HEK293 (cell line): ENCODE results near the gene MCAT.

Source experiments
- CTCF ChIA-PET: fragments of 350-600 bp; formaldehyde crosslinking; extraction: SDS; loops from one replicate; lab custom pipeline; 2021; ENCODE audit warnings: antibody characterized with exemption; lab: Yijun Ruan, JAX
- POLR2A ChIA-PET: fragments of 300-600 bp; formaldehyde crosslinking; extraction: SDS; loops from one replicate; lab custom pipeline; 2020; ENCODE audit warnings: antibody characterized with exemption, inconsistent platforms; lab: Yijun Ruan, JAX
- H3K27ac ChIP-seq: fragments of 200-500 bp; sonication (Bioruptor generic); 2 replicates; pipeline ENCODE4 v1.5.1; 2014; ENCODE audit warnings: low read depth, low read length, control low read depth, inconsistent platforms; ENCODE audit errors: extremely low read depth
- H3K36me3 ChIP-seq, 2 experiments: fragments of 200-500 bp in 1 of 2; sonication (Bioruptor generic) in 1 of 2; 1 replicate in 1 of 2; 2 replicates in 1 of 2; pipeline ENCODE4 v1.5.1; 2014 to 2017; ENCODE audit warnings: inconsistent platforms in 2 of 2, low read length in 2 of 2; ENCODE audit not compliant: control insufficient read depth in 2 of 2, insufficient read depth in 1 of 2
- H3K4me1 ChIP-seq: fragments of 200-500 bp; sonication (Bioruptor generic); 2 replicates; pipeline ENCODE4 v1.5.1; 2014; ENCODE audit warnings: mild to moderate bottlenecking, low read length, inconsistent platforms; ENCODE audit not compliant: control insufficient read depth, insufficient read depth
- H3K4me3 ChIP-seq: 2 replicates; pipeline ENCODE4 v1.5.1; 2011; ENCODE audit warnings: low read depth, mild to moderate bottlenecking, control low read depth, low read length, moderate library complexity
- H3K9me3 ChIP-seq: fragments of 200-500 bp; sonication (Bioruptor generic); 2 replicates; pipeline ENCODE4 v1.5.1; 2014; ENCODE audit warnings: low read depth, low read length, inconsistent platforms; ENCODE audit not compliant: control insufficient read depth, insufficient read depth
- BCL11A ChIP-seq: fragments of 450-650 bp; formaldehyde crosslinking; IDR thresholded peaks from 2 replicates; pipeline ENCODE4 v1.5.1; 2016; ENCODE audit warnings: low read depth, missing biosample characterization, missing genetic modification characterization
- CTCF ChIP-seq: fragments of 450-650 bp; formaldehyde crosslinking; IDR thresholded peaks from 2 replicates; pipeline ENCODE4 v1.5.1; 2016; ENCODE audit warnings: missing biosample characterization, missing genetic modification characterization
- INSM2 ChIP-seq: fragments of 450-650 bp; formaldehyde crosslinking; IDR thresholded peaks from 2 replicates; pipeline ENCODE4 v1.5.1; 2016; ENCODE audit warnings: missing biosample characterization, missing genetic modification characterization
- KLF17 ChIP-seq: fragments of 450-650 bp; formaldehyde crosslinking; IDR thresholded peaks from 2 replicates; pipeline ENCODE4 v1.5.1; 2016; ENCODE audit warnings: missing biosample characterization, missing genetic modification characterization
- MYNN ChIP-seq: fragments of 450-650 bp; formaldehyde crosslinking; IDR thresholded peaks from 2 replicates; pipeline ENCODE4 v1.5.1; 2016; ENCODE audit warnings: missing biosample characterization, missing genetic modification characterization, borderline replicate concordance
- PATZ1 ChIP-seq: fragments of 450-650 bp; formaldehyde crosslinking; IDR thresholded peaks from 2 replicates; pipeline ENCODE4 v1.5.1; 2016; ENCODE audit warnings: missing biosample characterization, missing genetic modification characterization
- PRDM6 ChIP-seq: fragments of 450-650 bp; formaldehyde crosslinking; IDR thresholded peaks from 2 replicates; pipeline ENCODE4 v1.5.1; 2017; ENCODE audit warnings: missing biosample characterization, missing genetic modification characterization
- TCF7L2 ChIP-seq: IDR thresholded peaks from 2 replicates; pipeline ENCODE4 v1.6.1; 2011; ENCODE audit warnings: low read depth, mild to moderate bottlenecking, inconsistent platforms, low read length, moderate library complexity, borderline replicate concordance
- ZBTB17 ChIP-seq: fragments of 450-650 bp; formaldehyde crosslinking; IDR thresholded peaks from 2 replicates; pipeline ENCODE4 v1.5.1; 2016; ENCODE audit warnings: missing biosample characterization, missing genetic modification characterization
- ZFP3 ChIP-seq: fragments of 450-650 bp; formaldehyde crosslinking; IDR thresholded peaks from 2 replicates; pipeline ENCODE4 v1.5.1; 2016; ENCODE audit warnings: low read depth, missing biosample characterization, missing genetic modification characterization
- ZIC2 ChIP-seq: fragments of 450-650 bp; formaldehyde crosslinking; IDR thresholded peaks from 2 replicates; pipeline ENCODE4 v1.5.1; 2016; ENCODE audit warnings: missing biosample characterization, missing genetic modification characterization
- ZNF112 ChIP-seq: fragments of 450-650 bp; formaldehyde crosslinking; IDR thresholded peaks from 2 replicates; pipeline ENCODE4 v1.5.0; 2017; ENCODE audit warnings: missing biosample characterization, missing genetic modification characterization
- ZNF121 ChIP-seq: fragments of 450-650 bp; formaldehyde crosslinking; IDR thresholded peaks from 2 replicates; pipeline ENCODE4 v1.5.1; 2016; ENCODE audit warnings: missing biosample characterization, missing genetic modification characterization
- ZNF16 ChIP-seq: fragments of 450-650 bp; formaldehyde crosslinking; IDR thresholded peaks from 2 replicates; pipeline ENCODE4 v1.5.1; 2016; ENCODE audit warnings: low read depth, missing biosample characterization, missing genetic modification characterization
- ZNF175 ChIP-seq: fragments of 450-650 bp; formaldehyde crosslinking; IDR thresholded peaks from 2 replicates; pipeline ENCODE4 v1.5.1; 2016; ENCODE audit warnings: missing biosample characterization, missing genetic modification characterization
- ZNF239 ChIP-seq: fragments of 450-650 bp; formaldehyde crosslinking; IDR thresholded peaks from 2 replicates; pipeline ENCODE4 v1.5.1; 2016; ENCODE audit warnings: missing biosample characterization, missing genetic modification characterization
- ZNF266 ChIP-seq: fragments of 450-650 bp; formaldehyde crosslinking; IDR thresholded peaks from 2 replicates; pipeline ENCODE4 v1.5.1; 2016; ENCODE audit warnings: missing biosample characterization, missing genetic modification characterization, low read depth
- ZNF354C ChIP-seq: fragments of 450-650 bp; formaldehyde crosslinking; IDR thresholded peaks from 2 replicates; pipeline ENCODE4 v1.5.1; 2016; ENCODE audit warnings: missing biosample characterization, missing genetic modification characterization, low read depth, borderline replicate concordance
- ZNF366 ChIP-seq: fragments of 450-650 bp; formaldehyde crosslinking; conservative IDR thresholded peaks from 2 replicates; pipeline ENCODE4 v1.5.1; 2016; ENCODE audit warnings: missing biosample characterization, missing genetic modification characterization
- ZNF501 ChIP-seq: fragments of 450-650 bp; formaldehyde crosslinking; IDR thresholded peaks from 2 replicates; pipeline ENCODE4 v1.5.1; 2016; ENCODE audit warnings: missing biosample characterization, missing genetic modification characterization
- ZNF521 ChIP-seq: fragments of 450-650 bp; formaldehyde crosslinking; IDR thresholded peaks from 2 replicates; pipeline ENCODE4 v1.5.1; 2017; ENCODE audit warnings: missing biosample characterization, mild to moderate bottlenecking, missing genetic modification characterization
- ZNF530 ChIP-seq: fragments of 450-650 bp; formaldehyde crosslinking; IDR thresholded peaks from 2 replicates; pipeline ENCODE4 v1.5.1; 2016; ENCODE audit warnings: low read depth, missing biosample characterization, missing genetic modification characterization
- ZNF585B ChIP-seq: fragments of 450-650 bp; formaldehyde crosslinking; IDR thresholded peaks from 2 replicates; pipeline ENCODE4 v1.5.1; 2016; ENCODE audit warnings: missing biosample characterization, missing genetic modification characterization
- ZNF624 ChIP-seq: fragments of 450-650 bp; formaldehyde crosslinking; IDR thresholded peaks from 2 replicates; pipeline ENCODE4 v1.5.1; 2017; ENCODE audit warnings: missing biosample characterization, missing genetic modification characterization

The MCAT gene

GRCh38 chr22:43136255-43136654, 6.9 kb downstream of the MCAT start:
- peaks cover 53 to 99% of the 10 kb centered on the region in 2 experiments for H3K36me3 ChIP-seq
- no peak overlapping the region for H3K27ac ChIP-seq
- no peaks in the 10 kb centered on the region for H3K4me1 ChIP-seq
- TF ChIP-seq PATZ1 (tag by site-specific recombination) (no peak), ZIC2 (peak; percentile 48), CTCF (tag by site-specific recombination) (peak; percentile 60)
- POLR2A ChIA-PET, result no interaction called here
- CTCF ChIA-PET, result interaction anchor here (0.6 to 1.7 kb wide), 6 partner anchors 9 to 266 kb away, joined by 3 to 6 read pairs (median 4); no protein-coding TSS in a partner anchor
- H3K4me3 ChIP-seq, result no peak overlapping the region
- no peaks in the 10 kb centered on the region for H3K9me3 ChIP-seq

GRCh38 chr22:43135565-43135964, 7.6 kb downstream of the MCAT start:
- Histone ChIP-seq H3K9me3 (no peaks in the 10 kb centered on the region), H3K4me1 (no peaks in the 10 kb centered on the region), H3K27ac (no peak overlapping the region), H3K4me3 (no peak overlapping the region), H3K36me3 (peaks cover 51 to 97% of the 10 kb centered on the region in 2 experiments)
- POLR2A ChIA-PET, result no interaction called here
- no peak for TF ChIP-seq ZNF530 (tag by site-specific recombination)
- TF ChIP-seq MYNN (tag by site-specific recombination), result no peak
- TF ChIP-seq ZNF175, result no peak
- TF ChIP-seq ZNF624 (tag by site-specific recombination), result no peak
- no peak for TF ChIP-seq TCF7L2
- no peak for TF ChIP-seq ZNF266 (tag by site-specific recombination)
- TF ChIP-seq ZNF501, result no peak
- TF ChIP-seq ZFP3 (tag by site-specific recombination), result no peak
- TF ChIP-seq ZNF366 (tag by site-specific recombination), result no peak
- no peak for TF ChIP-seq ZNF585B (tag by site-specific recombination)
- CTCF ChIA-PET, result interaction anchor here (0.6 to 1.4 kb wide), 2 partner anchors 9 to 37 kb away, joined by 4 to 6 read pairs; no protein-coding TSS in a partner anchor

- CTCF ChIA-PET, result interaction anchor here (0.6 to 1.4 kb wide), 2 partner anchors 8 to 35 kb away, joined by 3 to 6 read pairs; no protein-coding TSS in a partner anchor
- POLR2A ChIA-PET, result no interaction called here
These were observed 8.6 kb downstream of the MCAT start for GRCh38 chr22:43134553-43134952.

More at GRCh38 chr22:43134553-43134952, 8.6 kb downstream of the MCAT start:
- TF ChIP-seq ZNF121 (tag by site-specific recombination) (no peak), ZBTB17 (no peak), ZNF16 (tag by site-specific recombination) (no peak), ZNF354C (tag by site-specific recombination) (no peak), KLF17 (tag by site-specific recombination) (no peak), BCL11A (tag by site-specific recombination) (no peak), ZNF521 (tag by site-specific recombination) (no peak), PRDM6 (tag by site-specific recombination) (no peak), ZNF112 (tag by site-specific recombination) (no peak), ZNF239 (tag by site-specific recombination) (no peak), INSM2 (no peak)
- TF ChIP-seq, all 188 proteins: peak for 0
- no peak overlapping the region for H3K27ac ChIP-seq
- peaks cover 46 to 87% of the 10 kb centered on the region in 2 experiments for H3K36me3 ChIP-seq
- H3K4me3 ChIP-seq, result no peak overlapping the region
- H3K4me1 ChIP-seq, result peaks cover under 1% of the 10 kb centered on the region
- no peaks in the 10 kb centered on the region for H3K9me3 ChIP-seq
